HG02798 (cell line): ENCODE results near the gene FOXG1.

Experiments
- ATAC-seq: cut with Tn5 transposase; IDR thresholded peaks from one replicate; pipeline ENCODE4 v1.9.1; 2021; ENCODE audit warnings: mild to moderate bottlenecking; ENCODE audit not compliant: unreplicated experiment, poor library complexity

FOXG1 gene

GRCh38 chr14:28761438-28762291 is 4.9 kb upstream of the FOXG1 start:
- ATAC-seq, result no peak

GRCh38 chr14:28762303-28762954 is 4.2 kb upstream of the FOXG1 start:
- ATAC-seq, result no peak

GRCh38 chr14:28762955-28763326 is 3.6 kb upstream of the FOXG1 start:
- ATAC-seq, result no peak

- no peak for ATAC-seq
Measured at GRCh38 chr14:28763751-28764256, 2.8 kb upstream of the FOXG1 start.

GRCh38 chr14:28764257-28765160 is 2.1 kb upstream of the FOXG1 start:
- ATAC-seq, result no peak

- no peak for ATAC-seq
Measured at GRCh38 chr14:28765169-28765830, 1.3 kb upstream of the FOXG1 start.

- no peak for ATAC-seq
Measured at GRCh38 chr14:28765831-28766468, 637 bp upstream of the FOXG1 start.

GRCh38 chr14:28767030-28767852 is 654 bp downstream of the FOXG1 start:
- ATAC-seq, result no peak

GRCh38 chr14:28767853-28768741 is 1.5 kb downstream of the FOXG1 start:
- ATAC-seq, result no peak

GRCh38 chr14:28769276-28769880 is 2.8 kb downstream of the FOXG1 start:
- ATAC-seq, result no peak

GRCh38 chr14:28770061-28770460 is 3.5 kb downstream of the FOXG1 start:
- no peak for ATAC-seq

GRCh38 chr14:28770630-28771029 is 4.0 kb downstream of the FOXG1 start:
- no peak for ATAC-seq

- no peak for ATAC-seq
Measured at GRCh38 chr14:28771168-28771567, 4.6 kb downstream of the FOXG1 start.

- no peak for ATAC-seq
Measured at GRCh38 chr14:28772613-28773012, 6.0 kb downstream of the FOXG1 start.

GRCh38 chr14:28773176-28773575 is 6.6 kb downstream of the FOXG1 start:
- ATAC-seq, result no peak

- no peak for ATAC-seq
Measured at GRCh38 chr14:28773861-28774691, 7.5 kb downstream of the FOXG1 start.
